GM23338 (cell line): ENCODE measurements around the gene ACBD7. TPM values are rescaled to one million over a fixed set of nuclear protein-coding genes. Genes with fewer than 3 reads are reported as not detected.

Source experiments
- ATAC-seq: fragments of 200-7000 bp; cut with Tn5 transposase; 3 replicates; pipeline ENCODE4 v1.9.1; 2020
- DNase-seq: peaks from one replicate; pipeline ENCODE4 v3.0.0-alpha.2; 2015; ENCODE audit warnings: low spot score
- H2AFZ ChIP-seq: fragments of 200-600 bp; sonication (generic); 2 replicates; pipeline ENCODE4 v1.8.0; 2016; ENCODE audit warnings: antibody characterized with exemption, mild to moderate bottlenecking, moderate library complexity
- H3F3A ChIP-seq: fragments of 200-600 bp; sonication (generic); replicated peaks from 2 replicates; pipeline ENCODE4 v1.8.0; 2017; ENCODE audit warnings: antibody characterized with exemption, mixed run types, low read depth
- H3K27ac ChIP-seq: fragments of 200-600 bp; sonication (generic); 2 replicates; pipeline ENCODE4 v1.6.1; 2016; ENCODE audit warnings: low read depth
- H3K27me3 ChIP-seq: fragments of 200-600 bp; sonication (generic); 2 replicates; pipeline ENCODE4 v1.8.0; 2016; ENCODE audit warnings: mild to moderate bottlenecking, mixed run types, moderate library complexity; ENCODE audit not compliant: insufficient read depth
- H3K36me3 ChIP-seq: fragments of 200-600 bp; sonication (generic); 2 replicates; pipeline ENCODE4 v1.8.0; 2016; ENCODE audit warnings: mild to moderate bottlenecking; ENCODE audit not compliant: insufficient read depth
- H3K4me1 ChIP-seq: fragments of 200-600 bp; sonication (generic); 2 replicates; pipeline ENCODE4 v1.8.0; 2016; ENCODE audit warnings: mild to moderate bottlenecking, moderate library complexity; ENCODE audit not compliant: insufficient read depth
- H3K4me2 ChIP-seq: fragments of 200-600 bp; sonication (generic); 2 replicates; pipeline ENCODE4 v1.7.1; 2017; ENCODE audit warnings: mixed run types
- H3K4me3 ChIP-seq: fragments of 200-600 bp; sonication (generic); 2 replicates; pipeline ENCODE4 v1.6.1; 2016; ENCODE audit warnings: mixed run types
- H3K79me2 ChIP-seq: fragments of 200-600 bp; sonication (generic); replicated peaks from 2 replicates; pipeline ENCODE4 v1.8.0; 2017; ENCODE audit warnings: mild to moderate bottlenecking; ENCODE audit not compliant: insufficient read depth
- H3K9me2 ChIP-seq: fragments of 200-600 bp; sonication (generic); 2 replicates; pipeline ENCODE4 v1.8.0; 2017; ENCODE audit not compliant: insufficient read depth
- H4K20me1 ChIP-seq: fragments of 200-600 bp; sonication (generic); replicated peaks from 2 replicates; pipeline ENCODE4 v1.8.0; 2017; ENCODE audit warnings: mild to moderate bottlenecking; ENCODE audit not compliant: insufficient read depth
- H3K27ac Mint-ChIP-seq: 2 replicates; pipeline ENCODE4 v1.8.0; 2020; ENCODE audit warnings: inconsistent platforms, mild to moderate bottlenecking, moderate library complexity, mixed read lengths
- H3K27me3 Mint-ChIP-seq: 3 replicates; pipeline ENCODE4 v1.8.0; 2022; ENCODE audit warnings: low read depth, mild to moderate bottlenecking, moderate library complexity, mixed read lengths, inconsistent platforms; ENCODE audit not compliant: insufficient read depth, poor library complexity
- H3K36me3 Mint-ChIP-seq: 3 replicates; pipeline ENCODE4 v1.8.0; 2021; ENCODE audit warnings: low read depth, mild to moderate bottlenecking, inconsistent platforms, moderate library complexity, mixed read lengths
- H3K4me1 Mint-ChIP-seq: 3 replicates; pipeline ENCODE4 v1.8.0; 2020; ENCODE audit warnings: mild to moderate bottlenecking, inconsistent platforms, mixed read lengths
- H3K4me3 Mint-ChIP-seq: 3 replicates; pipeline ENCODE4 v1.8.0; 2021; ENCODE audit warnings: moderate library complexity, mild to moderate bottlenecking, inconsistent platforms, mixed read lengths
- H3K9me3 Mint-ChIP-seq: 3 replicates; pipeline ENCODE4 v1.8.0; 2020; ENCODE audit warnings: moderate library complexity, mild to moderate bottlenecking, inconsistent platforms, mixed read lengths
- CREB1 ChIP-seq: fragments of 250-450 bp; sonication (Bioruptor Pico); IDR thresholded peaks from 2 replicates; pipeline ENCODE4 v1.5.0; 2020; ENCODE audit warnings: low read depth, mild to moderate bottlenecking, moderate library complexity
- EZH2 ChIP-seq: fragments of 200-600 bp; sonication (generic); IDR thresholded peaks from one replicate; pipeline ENCODE4 v1.8.0; 2017; ENCODE audit warnings: antibody characterized with exemption, mild to moderate bottlenecking, low read depth; ENCODE audit not compliant: unreplicated experiment
- EZH2phosphoT487 ChIP-seq: fragments of 200-600 bp; sonication (generic); IDR thresholded peaks from one replicate; pipeline ENCODE4 v1.8.1; 2018; ENCODE audit warnings: antibody characterized with exemption; ENCODE audit not compliant: unreplicated experiment
- JUNB ChIP-seq: IDR thresholded peaks from one replicate; pipeline ENCODE4 v1.6.1; 2016; ENCODE audit warnings: antibody characterized with exemption; ENCODE audit not compliant: unreplicated experiment
- NANOG ChIP-seq: IDR thresholded peaks from 2 replicates; pipeline ENCODE4 v1.6.1; 2016; ENCODE audit warnings: antibody characterized with exemption, borderline replicate concordance
- POLR2AphosphoS5 ChIP-seq: IDR thresholded peaks from 2 replicates; pipeline ENCODE4 v1.6.1; 2016; ENCODE audit warnings: antibody characterized with exemption, low read depth
- STAT1 ChIP-seq: IDR thresholded peaks from one replicate; pipeline ENCODE4 v1.6.1; 2016; ENCODE audit warnings: antibody characterized with exemption; ENCODE audit not compliant: unreplicated experiment
- ZNF114 ChIP-seq: fragments of 250-450 bp; sonication (Bioruptor Pico); IDR thresholded peaks from 2 replicates; pipeline ENCODE4 v1.5.0; 2020; ENCODE audit warnings: mild to moderate bottlenecking, moderate library complexity
- ZNF331 ChIP-seq: fragments of 250-450 bp; sonication (Bioruptor Pico); IDR thresholded peaks from 2 replicates; pipeline ENCODE4 v1.5.0; 2020; ENCODE audit warnings: low read depth, mild to moderate bottlenecking, moderate library complexity
- polyA plus RNA-seq: library from polyadenylated mRNA; unstranded; fragments of >200 nt; fragmentation: Nextera tagmentation; extraction: Ambion mirVana; gene quantifications from 2 replicates; pipeline ENCODE4 v1.2.1, GENCODE V29; 2016
- total RNA-seq: library from RNA; depleted of rRNA; stranded (reverse); fragments of >200 nt; shearing (Covaris generic); gene quantifications from 2 replicates; pipeline ENCODE4 v1.2.3, GENCODE V29; 2014
- TF ChIP-seq, protein P1 (sequence below): IDR thresholded peaks from 2 replicates; pipeline ENCODE4 v1.6.1; 2016; ENCODE audit warnings: antibody characterized with exemption
- TF ChIP-seq, protein P2 (sequence below): IDR thresholded peaks from one replicate; pipeline ENCODE4 v1.6.1; 2018; ENCODE audit warnings: antibody characterized with exemption; ENCODE audit not compliant: unreplicated experiment

The ACBD7 gene
- total and polyA plus RNA-seq, 2 experiments from 2014 or later = 2.8 to 14.7 TPM

DNA sequence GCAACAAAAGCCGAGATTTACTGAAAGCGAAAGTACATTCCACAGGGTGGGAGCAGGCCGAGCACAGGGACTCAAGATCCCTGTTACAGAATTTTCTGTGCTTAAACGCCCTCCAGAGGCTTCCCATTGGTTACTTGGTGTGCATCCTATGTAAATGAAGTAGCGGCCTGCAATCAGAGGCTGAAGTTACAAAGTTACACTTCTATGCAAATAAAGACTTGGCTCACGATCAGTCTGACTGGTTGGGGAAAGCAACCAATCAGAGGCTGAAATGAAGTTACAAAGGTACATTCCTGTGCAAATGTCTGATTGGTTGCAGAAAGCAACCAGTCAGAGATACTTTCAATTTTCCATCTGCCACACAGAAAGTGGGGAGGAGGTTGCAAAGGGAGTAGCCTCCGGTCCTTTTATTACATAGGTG, 4.1 kb downstream of the ACBD7 start:
- no peaks in the 10 kb centered on the region for H3K4me1 ChIP-seq
- no peak overlapping the region for H3K4me3 ChIP-seq
- no peaks in the 10 kb centered on the region for H3K9me3 Mint-ChIP-seq
- no peak for TF ChIP-seq NANOG
- 0 out of 2 replicates have a peak, but pooled peaks have one; percentile 9 for TF ChIP-seq CREB1 (CRISPR knock-in tag)
- no peak for TF ChIP-seq ZNF331 (CRISPR knock-in tag)
- no peak for TF ChIP-seq EZH2phosphoT487
- TF ChIP-seq, protein P1, sequence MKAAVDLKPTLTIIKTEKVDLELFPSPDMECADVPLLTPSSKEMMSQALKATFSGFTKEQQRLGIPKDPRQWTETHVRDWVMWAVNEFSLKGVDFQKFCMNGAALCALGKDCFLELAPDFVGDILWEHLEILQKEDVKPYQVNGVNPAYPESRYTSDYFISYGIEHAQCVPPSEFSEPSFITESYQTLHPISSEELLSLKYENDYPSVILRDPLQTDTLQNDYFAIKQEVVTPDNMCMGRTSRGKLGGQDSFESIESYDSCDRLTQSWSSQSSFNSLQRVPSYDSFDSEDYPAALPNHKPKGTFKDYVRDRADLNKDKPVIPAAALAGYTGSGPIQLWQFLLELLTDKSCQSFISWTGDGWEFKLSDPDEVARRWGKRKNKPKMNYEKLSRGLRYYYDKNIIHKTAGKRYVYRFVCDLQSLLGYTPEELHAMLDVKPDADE = no peak
- TF ChIP-seq, protein P2, sequence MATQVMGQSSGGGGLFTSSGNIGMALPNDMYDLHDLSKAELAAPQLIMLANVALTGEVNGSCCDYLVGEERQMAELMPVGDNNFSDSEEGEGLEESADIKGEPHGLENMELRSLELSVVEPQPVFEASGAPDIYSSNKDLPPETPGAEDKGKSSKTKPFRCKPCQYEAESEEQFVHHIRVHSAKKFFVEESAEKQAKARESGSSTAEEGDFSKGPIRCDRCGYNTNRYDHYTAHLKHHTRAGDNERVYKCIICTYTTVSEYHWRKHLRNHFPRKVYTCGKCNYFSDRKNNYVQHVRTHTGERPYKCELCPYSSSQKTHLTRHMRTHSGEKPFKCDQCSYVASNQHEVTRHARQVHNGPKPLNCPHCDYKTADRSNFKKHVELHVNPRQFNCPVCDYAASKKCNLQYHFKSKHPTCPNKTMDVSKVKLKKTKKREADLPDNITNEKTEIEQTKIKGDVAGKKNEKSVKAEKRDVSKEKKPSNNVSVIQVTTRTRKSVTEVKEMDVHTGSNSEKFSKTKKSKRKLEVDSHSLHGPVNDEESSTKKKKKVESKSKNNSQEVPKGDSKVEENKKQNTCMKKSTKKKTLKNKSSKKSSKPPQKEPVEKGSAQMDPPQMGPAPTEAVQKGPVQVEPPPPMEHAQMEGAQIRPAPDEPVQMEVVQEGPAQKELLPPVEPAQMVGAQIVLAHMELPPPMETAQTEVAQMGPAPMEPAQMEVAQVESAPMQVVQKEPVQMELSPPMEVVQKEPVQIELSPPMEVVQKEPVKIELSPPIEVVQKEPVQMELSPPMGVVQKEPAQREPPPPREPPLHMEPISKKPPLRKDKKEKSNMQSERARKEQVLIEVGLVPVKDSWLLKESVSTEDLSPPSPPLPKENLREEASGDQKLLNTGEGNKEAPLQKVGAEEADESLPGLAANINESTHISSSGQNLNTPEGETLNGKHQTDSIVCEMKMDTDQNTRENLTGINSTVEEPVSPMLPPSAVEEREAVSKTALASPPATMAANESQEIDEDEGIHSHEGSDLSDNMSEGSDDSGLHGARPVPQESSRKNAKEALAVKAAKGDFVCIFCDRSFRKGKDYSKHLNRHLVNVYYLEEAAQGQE = no peak
- TF ChIP-seq STAT1 = no peak
- TF ChIP-seq EZH2 = no peak
- no peak for TF ChIP-seq ZNF114 (CRISPR knock-in tag)
- no peaks in the 10 kb centered on the region for H3K36me3 Mint-ChIP-seq
- H3K36me3 ChIP-seq = no peaks in the 10 kb centered on the region
- H3F3A ChIP-seq = no peaks in the 10 kb centered on the region
- no peak overlapping the region for H2AFZ ChIP-seq
- peaks cover 14% of the 10 kb centered on the region for H3K4me1 Mint-ChIP-seq
- H3K27me3 ChIP-seq = no peaks in the 10 kb centered on the region
- H3K27me3 Mint-ChIP-seq = peaks cover 3% of the 10 kb centered on the region
- H3K27ac Mint-ChIP-seq = peak overlapping the region; percentile 92
- peak; percentile 52 for ATAC-seq
- H3K9me2 ChIP-seq = no peaks in the 10 kb centered on the region
- H4K20me1 ChIP-seq = no peaks in the 10 kb centered on the region
- no peaks in the 10 kb centered on the region for H3K79me2 ChIP-seq
- no peak overlapping the region for H3K27ac ChIP-seq
- peak overlapping the region; percentile 40; the same call in 1 of the 3 replicates for H3K4me3 Mint-ChIP-seq
- H3K4me2 ChIP-seq = no peak overlapping the region
- peak; percentile 92 for DNase-seq

- Histone ChIP-seq H3K4me1 (no peaks in the 10 kb centered on the region), H3K4me2 (peak overlapping the region; percentile 26; the same call in 1 of the 2 replicates), H3F3A (no peaks in the 10 kb centered on the region), H3K79me2 (no peaks in the 10 kb centered on the region), H3K4me3 (0 out of 2 replicates have a peak overlapping the region, but pooled peaks have one; percentile 9), H3K9me2 (no peaks in the 10 kb centered on the region), H3K36me3 (no peaks in the 10 kb centered on the region), H3K27me3 (no peaks in the 10 kb centered on the region), H4K20me1 (no peaks in the 10 kb centered on the region), H2AFZ (no peak overlapping the region), H3K27ac (peak overlapping the region; percentile 41)
- TF ChIP-seq CREB1 (CRISPR knock-in tag) (no peak), ZNF331 (CRISPR knock-in tag) (no peak), POLR2AphosphoS5 (no peak), EZH2 (no peak), JUNB (no peak), STAT1 (no peak)
- Mint-ChIP-seq H3K9me3 (no peaks in the 10 kb centered on the region), H3K27ac (peak overlapping the region; percentile 92), H3K27me3 (peaks cover 3% of the 10 kb centered on the region), H3K36me3 (no peaks in the 10 kb centered on the region), H3K4me3 (peak overlapping the region; percentile 40; the same call in 1 of the 3 replicates), H3K4me1 (peaks cover 14% of the 10 kb centered on the region)
- ATAC-seq (no peak), DNase-seq (no peak)
These were observed 4.7 kb downstream of the ACBD7 start for GRCh38 chr10:15083674-15084501.
